GM18867 (cell line): ENCODE data around the gene NOL8.

Experiments
- ATAC-seq: cut with Tn5 transposase; IDR thresholded peaks from one replicate; pipeline ENCODE4 v1.9.1; 2021; ENCODE audit warnings: mild to moderate bottlenecking, moderate library complexity; ENCODE audit not compliant: unreplicated experiment

Gene NOL8

GRCh38 chr9:92270511-92270910 lies 54.6 kb downstream of the NOL8 start:
- ATAC-seq: no peak

- no peak for ATAC-seq
Observed at GRCh38 chr9:92266486-92266885, 58.7 kb downstream of the NOL8 start.

- ATAC-seq: no peak
Observed at GRCh38 chr9:92265154-92265553, 60.0 kb downstream of the NOL8 start.

- ATAC-seq: no peak
Observed at GRCh38 chr9:92263131-92263530, 62.0 kb downstream of the NOL8 start.

GRCh38 chr9:92257327-92257726 lies 67.8 kb downstream of the NOL8 start:
- ATAC-seq: no peak

- ATAC-seq: no peak
Observed at GRCh38 chr9:92254381-92255337, 70.5 kb downstream of the NOL8 start.

- ATAC-seq: no peak
Observed at GRCh38 chr9:92253656-92254055, 71.5 kb downstream of the NOL8 start.

- ATAC-seq: no peak
Observed at GRCh38 chr9:92247981-92248380, 77.2 kb downstream of the NOL8 start.
